Fibroblast of peridontal ligament (primary cell): ENCODE data around the gene PMPCA.

ENCODE experiments used
- DNase-seq: peaks from one replicate; pipeline ENCODE4 v3.0.0-alpha.2; 2010; ENCODE audit errors: extremely low read depth

PMPCA gene

DNA sequence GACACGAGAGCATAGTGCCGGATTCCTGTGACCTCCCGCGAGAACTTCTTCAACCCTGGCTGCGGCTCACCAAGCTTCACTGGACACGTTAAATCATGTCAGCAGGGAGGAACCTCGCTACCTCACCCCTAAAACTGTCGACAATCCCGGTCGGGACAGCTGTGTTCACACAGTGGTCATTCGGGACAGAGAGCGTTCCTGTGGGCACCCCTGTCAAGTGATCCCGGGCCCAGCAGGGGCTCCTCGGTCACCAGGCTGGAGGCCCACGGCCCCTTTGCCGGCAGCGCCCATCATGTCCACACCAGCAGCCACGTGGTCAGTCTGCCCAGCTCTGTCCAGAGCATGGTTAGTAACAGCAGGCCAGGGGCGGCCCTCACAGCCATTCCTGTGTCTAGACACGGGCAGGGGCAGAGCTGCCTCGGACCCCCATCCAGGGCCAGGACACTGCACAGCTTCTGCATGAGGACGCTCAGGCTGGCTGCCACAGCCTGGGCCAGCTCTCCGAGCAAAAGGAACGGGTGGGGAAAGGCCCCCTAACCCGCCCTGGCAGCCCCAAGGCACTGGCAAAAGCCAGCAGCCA is 25.7 kb downstream of the PMPCA start:
- no peak for DNase-seq

DNA sequence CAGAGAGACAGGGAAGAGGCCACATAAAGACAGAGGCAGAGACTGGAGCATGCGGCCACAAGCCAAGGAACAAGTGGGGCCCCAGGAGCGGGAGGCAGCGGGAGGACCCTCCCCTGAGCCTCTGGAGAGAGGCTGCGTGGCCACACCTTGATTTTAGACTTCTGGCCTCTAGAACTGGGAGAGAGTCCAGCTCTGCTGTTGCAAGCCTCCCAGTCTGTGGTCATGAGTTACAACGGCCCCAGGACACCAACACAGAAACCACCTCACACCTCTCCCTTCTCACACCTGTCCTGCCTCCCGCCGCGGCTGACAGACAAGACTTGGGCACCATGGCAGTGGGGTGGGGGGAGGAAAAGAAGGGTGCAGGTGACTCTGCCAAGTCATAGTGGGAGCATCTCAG is 27.0 kb downstream of the PMPCA start:
- peak; percentile 58 for DNase-seq

DNA sequence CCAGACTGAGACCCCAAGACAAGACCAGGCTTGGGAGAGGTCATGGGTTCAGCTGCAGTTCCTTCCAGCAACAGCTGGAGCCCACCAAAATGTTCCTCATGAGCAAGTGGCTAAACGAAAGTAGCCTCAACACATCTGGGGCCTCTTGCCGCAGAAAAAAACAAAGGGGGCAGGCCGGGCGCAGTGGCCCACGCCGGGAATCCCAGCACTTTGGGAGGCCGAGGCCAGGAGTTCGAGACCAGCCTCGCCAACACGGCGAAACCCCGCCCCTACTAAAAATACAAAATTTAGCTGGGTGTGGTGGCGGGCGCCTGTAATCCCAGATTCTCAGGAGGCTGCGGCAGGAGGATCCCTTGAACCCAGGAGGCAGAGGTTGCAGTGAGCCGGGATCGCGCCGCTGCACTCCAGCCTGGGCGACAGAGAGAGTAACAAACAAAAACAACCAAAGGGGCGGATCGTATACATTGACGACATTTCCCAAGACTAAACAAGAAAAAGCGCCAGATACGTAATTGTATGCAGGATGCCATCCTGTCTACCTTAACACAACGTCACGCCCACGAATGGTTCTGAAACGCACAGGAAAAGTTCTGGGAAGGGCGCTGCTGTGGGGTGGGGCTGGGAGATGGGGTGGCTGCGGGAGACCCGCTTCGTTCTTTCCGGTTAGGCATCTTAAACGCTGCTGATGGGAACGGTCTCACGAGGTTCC is 27.5 kb downstream of the PMPCA start:
- peak; percentile 22 for DNase-seq

DNA sequence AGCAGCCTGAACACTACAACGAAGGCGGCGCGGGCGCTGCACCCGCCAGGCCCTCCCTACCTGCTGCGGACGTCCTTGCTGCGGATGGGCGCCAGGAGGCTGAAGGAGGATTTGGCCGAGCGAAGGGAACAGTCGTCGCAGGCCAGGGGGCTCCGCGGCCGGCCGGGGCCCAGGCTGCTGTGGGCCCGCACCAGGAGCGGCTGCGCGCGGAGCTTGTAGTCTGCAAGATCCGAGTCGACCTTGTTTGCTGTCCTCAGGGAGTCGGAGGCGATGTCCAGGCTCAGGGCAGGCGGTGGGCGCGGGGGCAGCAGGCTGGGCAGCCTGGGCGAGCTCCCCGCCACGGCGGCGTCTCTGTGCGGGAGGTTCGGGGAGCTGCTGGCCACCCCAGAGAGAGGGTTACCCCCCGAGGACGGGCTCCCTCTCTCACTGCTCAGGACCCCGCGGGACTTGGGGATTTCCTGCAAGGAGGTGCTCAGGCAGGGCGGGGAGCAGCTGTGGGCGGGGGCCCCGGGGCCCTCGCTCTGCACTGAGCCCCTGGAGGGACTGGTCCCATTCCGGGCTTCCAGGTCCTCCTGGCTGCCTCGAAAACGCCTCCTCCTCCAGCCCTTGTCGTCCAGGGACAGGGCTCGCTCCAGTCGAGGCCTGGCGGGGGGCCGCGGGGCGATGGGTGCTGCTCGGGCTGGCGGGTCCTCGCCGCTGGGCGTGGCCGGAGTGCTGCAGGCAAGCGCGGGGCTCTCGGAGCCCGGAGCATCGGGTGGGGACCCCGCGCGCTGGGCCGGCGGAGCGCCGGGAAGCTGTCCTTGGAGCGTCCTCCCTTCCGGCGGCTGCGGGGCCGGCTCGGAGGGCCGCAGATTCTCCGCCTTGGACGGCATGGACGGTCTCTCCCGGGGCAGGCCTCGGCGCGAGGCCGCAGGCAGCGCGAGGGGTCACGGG is 28.4 kb downstream of the PMPCA start:
- DNase-seq = no peak

DNA sequence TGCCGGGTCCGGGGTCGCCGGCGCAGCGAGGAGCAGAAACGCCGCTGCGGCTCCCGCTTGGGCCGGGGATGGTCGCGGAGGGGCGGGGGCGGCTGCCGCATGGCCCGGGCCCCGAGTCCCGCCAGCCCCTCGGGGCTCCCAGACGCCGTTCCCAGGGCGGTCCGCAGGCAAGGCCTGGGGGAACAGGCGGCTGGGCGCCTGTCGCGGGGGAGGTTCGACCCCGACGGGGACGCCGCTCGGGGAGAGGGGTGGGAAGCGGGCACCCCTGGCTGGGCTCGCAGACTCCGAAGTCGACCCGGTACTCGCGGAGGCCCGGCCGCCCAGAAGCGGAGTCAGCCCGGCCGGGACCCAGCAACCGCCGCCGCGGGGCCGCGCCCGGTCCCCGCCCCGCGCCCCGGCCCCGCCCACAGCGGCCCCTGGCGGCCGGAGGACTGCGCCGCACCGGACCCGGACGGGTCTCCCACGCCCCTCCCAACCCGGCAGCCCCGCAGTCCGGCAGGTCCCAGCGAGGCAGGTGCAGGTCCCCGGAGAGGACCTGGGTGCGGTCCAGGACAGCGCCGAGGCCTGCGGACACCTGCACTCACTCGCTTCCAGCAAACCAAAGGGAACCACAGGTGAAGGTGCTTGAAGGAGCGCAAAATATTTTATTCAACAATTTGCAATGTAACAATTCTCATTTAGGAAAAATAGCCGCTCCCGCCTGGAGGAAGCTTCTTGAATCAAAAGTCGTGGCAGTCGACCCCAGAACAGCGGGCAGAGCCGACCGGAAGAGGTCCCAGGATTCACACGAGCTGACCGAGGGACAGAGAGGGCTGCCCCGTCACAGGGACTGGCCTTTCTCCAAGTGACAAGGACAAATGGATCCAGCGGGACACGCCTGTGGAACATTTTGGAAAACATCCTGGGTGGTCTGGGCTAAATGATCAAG is 29.3 kb downstream of the PMPCA start, which contains the start of gene INPP5E:
TSS of gene INPP5E (minus strand) at position 365 of the 928 bp plus-strand sequence. CDS start 426 bp downstream, outside the sequence.
- peak; percentile 52 for DNase-seq

DNA sequence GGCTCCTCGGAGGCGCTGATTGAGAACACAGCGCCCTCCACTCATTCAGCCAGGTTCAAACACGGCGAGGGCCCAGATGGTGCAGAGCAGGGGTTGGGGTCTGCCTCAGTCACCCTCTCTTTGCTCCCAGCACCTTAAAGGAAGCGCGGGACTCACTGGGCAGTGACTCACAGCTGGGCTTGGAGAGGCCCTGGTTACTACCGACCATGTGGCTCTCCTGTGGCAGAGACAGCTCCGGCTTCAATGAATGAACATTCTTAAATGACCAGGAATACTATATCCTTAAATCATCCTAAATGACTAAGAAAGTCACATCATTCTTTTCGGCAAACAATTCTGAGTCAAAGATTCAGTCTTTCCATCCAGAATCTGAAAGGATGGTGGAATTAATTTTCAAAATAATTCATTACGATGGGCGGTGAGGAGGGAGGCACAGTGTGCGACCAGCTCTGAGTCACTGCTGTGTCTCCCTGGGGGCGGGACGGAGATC is 30.8 kb downstream of the PMPCA start:
- DNase-seq = no peak

DNA sequence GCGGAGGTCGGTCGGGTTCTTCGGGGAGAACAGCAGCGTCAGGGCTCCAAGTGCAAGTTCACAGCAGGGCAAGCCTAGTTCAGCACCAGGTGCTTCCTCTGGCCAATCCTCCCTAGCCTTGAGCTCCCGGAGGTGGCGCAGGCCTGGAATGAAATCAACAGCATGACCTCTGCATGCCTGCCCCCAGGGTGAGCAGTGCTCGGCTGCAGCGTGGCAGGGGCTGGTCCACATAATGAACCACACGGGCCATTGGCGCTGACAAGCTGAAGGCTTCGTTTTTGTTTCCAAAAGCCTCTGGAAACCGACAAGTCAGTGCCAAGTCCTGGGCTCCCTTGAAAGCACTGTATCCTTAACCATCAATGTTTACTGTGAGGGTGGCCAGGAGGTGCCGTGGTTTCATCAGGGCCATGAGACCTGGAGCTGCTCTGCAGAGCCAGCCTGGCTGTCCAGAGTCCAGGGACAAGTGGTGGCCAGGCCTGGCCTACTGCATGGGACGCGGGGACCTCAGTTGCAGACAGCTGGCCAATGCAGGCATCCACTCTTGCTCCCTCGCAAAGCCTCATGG is 31.3 kb downstream of the PMPCA start:
- DNase-seq = no peak

DNA sequence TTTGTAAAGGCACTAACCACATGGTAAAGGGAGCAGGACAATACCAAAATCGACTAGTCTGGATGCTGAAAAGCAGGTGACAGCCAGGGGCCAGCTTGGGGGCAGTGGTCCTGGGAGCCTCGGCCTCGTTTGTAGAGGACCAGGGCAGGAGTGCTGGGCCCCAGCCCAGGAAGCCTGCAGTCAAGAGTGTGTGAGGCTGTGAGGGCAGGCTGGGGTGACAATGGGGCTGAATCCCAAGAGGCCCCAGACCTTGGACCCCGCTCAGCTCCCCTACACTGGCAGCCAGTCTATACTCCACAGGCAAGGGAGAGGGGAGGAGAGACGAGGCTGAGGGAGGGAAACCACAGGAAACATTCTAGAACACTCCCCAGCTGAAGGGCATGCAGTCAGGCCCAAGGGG is 31.8 kb downstream of the PMPCA start:
- no peak for DNase-seq

DNA sequence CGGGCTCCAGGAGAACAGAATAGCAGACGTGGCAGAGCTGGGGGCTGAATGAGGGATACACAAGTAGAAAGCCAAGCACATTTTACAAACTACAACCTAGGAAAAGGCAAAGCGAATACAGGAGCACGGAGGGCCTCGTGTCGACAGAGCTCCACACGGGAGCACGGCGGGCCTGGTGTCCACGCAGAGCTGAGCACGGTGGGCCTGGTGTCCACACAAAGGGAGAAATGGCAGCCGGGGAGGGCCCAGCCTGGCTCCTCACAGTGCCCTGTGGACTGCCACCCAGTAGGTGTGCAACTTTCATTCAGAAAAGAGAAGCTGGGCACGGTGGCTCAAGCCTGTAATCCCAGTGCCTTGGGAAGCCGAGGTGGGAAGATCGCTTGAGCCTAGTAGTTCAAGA is 32.6 kb downstream of the PMPCA start:
- DNase-seq = no peak

DNA sequence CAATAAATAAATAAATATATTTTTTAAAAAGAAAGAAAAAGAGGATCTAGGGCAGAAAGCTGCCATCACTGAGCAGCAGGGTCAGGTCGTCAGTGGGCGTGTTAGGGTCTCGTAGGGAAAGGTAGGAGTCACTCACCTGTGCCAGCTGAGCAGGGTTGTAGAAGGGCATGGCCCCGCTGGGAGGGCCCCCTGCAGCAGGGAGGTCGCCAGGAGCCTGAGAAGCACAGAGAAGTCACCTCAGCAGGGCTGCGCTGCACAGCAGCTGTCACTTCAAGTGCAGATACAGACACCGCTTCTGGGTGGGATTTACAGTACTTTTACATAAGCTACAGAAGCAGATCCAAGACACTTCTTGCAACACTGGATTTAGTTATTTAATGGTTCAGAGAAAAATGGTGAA is 33.2 kb downstream of the PMPCA start:
- DNase-seq = no peak

DNA sequence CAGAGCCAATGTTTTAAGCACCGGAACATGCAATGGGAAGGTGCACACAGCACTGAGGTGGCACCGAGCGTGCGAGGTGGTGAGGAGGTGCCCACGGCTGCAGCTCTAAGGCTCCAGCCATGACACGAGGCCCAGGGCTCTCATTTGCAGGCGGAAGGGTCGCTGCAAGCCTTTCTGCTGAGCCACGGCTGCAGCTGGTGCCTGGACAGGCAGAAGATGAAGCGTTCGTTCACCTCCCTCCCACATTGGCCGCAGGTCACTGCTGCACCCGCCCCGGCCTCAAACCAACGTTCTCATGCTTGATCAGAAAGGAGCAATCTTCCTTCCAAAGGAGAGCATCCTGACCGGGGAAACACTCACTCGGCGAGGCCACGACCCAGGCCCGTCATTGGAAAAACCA is 33.6 kb downstream of the PMPCA start:
- no peak for DNase-seq

DNA sequence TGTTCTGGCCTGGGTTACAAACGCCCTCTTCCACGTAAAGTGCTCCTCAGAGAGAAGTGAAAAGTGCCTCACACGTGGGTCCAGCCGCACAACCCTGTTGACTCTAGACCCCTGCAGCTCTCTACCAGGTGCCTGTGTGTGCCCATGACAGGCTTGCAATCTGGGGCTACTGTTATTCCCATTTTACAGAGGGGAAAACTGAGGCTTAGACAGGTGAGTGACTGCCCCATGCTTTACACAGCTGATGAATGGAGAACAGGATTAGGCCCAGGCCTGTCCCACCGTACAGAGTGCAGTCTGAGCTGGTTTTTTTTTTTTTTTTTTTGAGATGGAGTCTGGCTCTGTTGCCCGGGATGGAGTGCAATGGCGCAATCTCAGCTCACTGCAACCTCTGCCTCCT is 35.3 kb downstream of the PMPCA start:
- DNase-seq = no peak

DNA sequence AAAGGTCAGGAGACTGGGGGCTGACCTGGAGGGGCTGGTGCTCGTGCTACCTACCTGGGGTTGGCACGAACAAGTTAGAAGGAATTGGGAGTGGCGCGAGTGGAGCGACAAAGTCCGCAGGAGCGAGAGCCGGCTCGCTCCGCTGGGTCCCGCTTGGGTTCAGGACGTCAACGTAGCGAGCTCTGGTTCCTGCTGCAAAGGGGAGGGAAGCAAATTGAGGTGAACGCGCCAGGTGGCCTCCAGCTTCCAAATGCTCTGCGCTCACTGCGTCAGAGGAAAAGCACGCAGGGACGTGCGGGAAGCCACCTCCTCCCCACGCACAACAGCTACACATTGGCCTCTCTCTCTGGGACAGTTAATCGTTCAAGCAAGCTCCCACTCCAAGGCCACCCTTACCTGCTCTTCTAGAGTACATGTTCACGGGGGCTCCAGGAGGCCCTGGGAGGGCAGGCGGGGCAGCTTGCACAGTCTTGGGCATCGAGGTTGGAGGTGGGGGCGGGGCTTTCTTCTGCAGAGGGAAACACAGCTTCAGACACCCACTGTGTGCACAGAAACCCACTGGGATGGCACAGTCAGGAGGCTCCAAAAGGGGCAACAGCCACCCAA is 36.8 kb downstream of the PMPCA start:
- no peak for DNase-seq

DNA sequence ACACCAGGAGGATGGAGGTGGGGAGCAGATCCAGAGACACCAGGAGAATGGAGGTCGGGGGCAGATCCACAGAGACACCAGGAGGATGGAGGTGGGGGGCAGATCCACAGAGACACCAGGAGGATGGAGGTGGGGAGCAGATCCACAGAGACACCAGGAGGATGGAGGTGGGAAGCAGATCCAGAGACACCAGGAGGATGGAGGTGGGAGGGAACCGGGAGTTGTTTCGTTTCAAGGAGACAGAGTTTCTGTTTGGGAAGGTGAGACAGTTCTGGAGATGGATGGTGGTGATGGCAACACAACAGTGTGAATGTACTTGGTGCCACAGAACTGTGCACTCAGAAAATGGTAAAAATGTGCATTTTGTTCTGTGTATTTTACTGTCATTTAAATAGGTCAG is 38.2 kb downstream of the PMPCA start:
- DNase-seq = no peak

DNA sequence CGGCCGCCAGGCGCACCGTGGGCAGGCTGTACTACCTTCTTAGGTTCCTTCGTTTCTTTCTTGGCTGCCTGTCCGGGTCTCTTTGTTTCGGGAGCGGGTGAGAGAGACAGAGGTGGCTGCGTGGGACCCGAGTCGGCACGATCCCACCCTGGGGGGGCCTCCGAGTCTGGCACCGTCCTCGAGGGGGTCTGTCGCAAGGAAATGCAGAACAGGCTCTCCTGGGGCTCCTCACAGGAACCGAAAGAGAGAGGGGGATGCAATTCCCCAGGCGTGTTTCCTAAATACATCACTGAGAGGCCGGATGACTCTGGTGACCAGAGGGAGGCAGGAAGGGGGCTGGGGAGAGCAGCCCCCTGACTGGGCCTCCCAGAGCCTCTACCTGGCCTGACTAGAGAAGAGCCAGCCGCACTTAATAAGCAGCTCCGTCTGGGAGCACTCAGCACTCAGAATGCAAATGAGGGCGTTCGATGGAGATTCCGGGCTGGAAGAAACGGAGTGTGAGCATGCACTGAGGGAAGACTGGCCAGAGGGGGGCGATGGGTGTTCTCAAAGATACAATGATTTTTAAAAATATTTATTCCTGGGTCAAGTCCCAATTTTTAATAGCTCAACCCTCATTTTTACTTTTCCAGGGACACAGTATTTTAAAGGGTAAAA is 40.9 kb downstream of the PMPCA start:
- no peak for DNase-seq

DNA sequence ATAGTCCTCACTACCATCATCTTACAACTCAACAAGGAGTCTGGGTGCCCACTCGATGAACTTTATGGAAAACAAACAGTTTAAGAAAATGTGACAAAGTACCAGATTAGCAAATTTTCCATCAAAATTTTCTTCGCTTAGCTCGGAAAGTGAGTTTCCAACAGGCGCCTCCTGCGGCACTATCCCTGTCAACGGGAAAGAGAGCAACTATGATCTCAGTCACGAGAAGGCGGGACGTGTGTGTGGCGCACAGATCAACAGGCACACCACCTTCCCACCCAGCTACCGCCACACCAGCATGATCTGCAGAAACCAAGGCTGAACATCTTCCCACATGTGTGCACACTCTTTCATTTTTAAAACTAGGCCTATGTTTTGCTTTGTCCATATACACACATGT is 42.9 kb downstream of the PMPCA start:
- no peak for DNase-seq

DNA sequence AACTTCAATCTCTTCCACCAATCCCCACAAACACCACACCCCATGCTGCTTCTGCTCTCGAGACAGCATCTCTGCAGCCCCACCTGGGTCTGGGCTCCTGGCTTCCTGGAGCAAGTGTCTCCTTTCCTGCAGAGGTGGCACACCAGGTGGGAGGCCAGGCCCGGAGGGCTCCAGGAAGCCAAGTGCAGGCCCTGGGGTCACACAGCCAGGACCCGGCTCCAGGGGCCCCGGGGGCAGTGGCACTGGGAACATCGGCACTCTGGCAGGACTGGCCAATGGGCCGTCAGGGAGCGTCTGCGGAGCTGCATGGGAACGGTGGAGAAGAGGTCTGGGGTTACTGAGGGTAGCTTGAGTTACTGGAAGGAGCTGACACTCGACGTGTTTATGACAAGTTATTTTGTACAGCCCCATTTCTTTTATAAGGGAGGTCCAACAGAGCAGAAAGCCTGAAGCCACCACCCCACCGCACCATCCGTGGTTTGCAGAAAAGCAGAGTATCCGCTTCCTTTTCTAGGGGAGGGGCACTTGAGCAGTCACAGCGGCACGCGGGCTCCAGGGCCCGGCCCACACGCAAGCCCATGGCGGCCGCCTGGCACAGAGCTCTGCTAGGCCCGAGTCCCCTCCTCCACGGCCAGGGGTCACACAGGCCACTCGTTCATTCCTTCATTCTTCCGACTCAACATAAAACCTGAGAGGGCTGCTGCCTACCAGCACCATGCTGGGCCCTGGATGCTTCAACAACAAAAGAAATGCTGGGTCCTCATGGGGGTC is 43.8 kb downstream of the PMPCA start:
- no peak for DNase-seq

DNA sequence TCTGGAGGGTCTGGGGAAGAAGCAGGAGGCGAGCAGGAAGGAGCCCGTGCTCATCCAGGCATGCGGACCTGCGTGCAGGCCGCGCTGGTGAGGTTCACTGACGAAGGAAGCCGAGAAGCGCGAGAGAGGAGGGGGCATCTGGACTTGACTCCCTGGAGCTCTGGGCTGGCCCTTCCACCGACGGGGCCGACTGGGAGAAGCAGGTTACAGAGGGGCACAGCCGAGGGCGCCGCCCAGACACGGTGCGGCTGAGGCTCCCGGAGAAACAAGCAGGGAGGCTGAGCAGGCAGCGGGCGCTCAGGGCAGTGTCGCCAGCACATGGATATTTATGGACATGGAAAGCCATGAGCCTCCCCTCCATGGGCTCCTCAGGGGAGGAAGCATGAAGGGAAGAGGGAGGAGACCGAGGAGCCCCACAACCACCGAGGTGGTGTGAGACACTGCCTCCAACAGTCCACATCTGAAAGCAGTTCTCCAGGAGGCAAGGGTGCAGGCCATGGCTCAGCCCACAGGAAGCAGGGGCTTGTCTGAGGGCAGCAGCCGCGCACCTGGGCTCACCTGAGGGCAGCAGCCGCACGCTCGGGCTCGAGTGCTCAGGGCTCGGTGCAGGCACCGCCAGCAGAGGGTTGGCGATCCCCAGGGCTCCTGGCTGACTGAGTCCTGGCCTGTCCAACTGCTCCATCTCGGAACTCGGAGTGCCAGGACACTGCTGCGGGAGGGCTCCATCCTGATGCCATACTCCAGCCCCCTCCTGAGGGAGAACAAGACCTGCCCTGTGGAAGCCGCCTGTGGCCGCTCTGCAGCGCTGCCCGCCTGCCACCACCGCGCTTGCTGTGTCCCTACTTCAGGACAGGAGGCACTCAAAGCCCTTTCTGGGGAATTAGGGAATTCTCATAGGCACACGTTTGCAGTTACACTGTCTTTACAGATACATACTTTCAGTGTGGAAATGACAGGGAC is 44.9 kb downstream of the PMPCA start:
- no peak for DNase-seq
